Activated naive CD8-positive, alpha-beta T cell treated with anti-CD3 and anti-CD28 coated beads, Interleukin-2, amount 50 U/mL, for 16 hours (primary cell): ENCODE data around the gene SULT1A1.
"Not testable (repeated sequence)": the region's sequence is repeated elsewhere in the genome, so short reads cannot be mapped to it uniquely, and the experiment has no call there.

Experiments used
- DNase-seq: peaks from one replicate; pipeline ENCODE4 v3.0.0-alpha.2; 2020; ENCODE audit warnings: low read depth, low spot score

SULT1A1 gene

DNA sequence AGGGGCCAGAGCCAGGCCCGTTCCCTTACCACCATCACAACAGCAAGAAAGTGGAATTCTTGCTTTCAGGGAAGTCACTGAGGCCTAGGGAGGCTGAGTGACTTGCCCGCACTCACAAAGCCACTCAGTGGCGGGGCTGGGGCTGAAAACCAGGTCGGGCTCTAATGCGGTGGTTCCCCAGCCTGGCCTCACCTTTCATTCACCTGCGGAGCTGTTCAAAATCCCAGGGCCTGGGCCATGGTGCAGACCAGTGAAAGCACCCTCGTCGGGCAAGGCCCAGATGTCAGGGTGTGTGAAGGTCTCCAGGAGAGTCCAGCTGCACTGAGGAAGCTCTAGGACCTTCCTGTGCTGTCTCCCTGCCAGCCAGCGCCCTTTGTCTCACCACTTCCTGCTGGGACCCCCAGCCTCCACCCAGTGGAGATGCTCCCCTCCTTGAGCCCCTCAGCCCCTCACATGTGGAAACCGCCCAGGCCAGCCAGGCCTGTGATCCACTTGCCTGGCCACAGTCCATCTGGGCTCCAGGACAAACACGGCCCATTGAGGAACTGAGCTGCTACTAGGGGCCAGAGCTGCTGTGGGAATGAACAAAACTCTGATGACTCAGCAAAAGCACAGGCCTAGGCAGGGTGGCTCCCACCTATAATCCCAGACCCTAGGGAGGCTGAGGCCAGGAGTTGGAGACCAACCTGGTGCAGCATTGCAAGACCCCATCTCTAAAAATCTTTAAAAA is 812 bp downstream of the SULT1A1 start:
- DNase-seq = not testable (repeated sequence)

DNA sequence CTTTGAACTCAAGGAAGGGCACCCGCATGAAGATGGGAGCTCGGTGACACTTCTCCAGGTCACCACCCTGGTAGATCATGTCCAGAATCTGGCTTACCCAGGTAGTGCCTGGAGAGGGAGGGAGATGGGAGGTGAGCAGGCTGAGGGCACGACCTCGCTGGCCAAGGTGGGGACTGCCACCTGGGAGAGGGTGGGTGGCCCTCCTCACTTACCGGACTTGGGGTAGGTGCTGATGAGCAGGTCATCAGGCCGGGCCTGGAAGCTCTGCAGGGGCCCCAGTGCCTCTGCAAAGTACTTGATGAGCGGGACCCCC is 1.4 kb downstream of the SULT1A1 start:
- DNase-seq = not testable (repeated sequence)

DNA sequence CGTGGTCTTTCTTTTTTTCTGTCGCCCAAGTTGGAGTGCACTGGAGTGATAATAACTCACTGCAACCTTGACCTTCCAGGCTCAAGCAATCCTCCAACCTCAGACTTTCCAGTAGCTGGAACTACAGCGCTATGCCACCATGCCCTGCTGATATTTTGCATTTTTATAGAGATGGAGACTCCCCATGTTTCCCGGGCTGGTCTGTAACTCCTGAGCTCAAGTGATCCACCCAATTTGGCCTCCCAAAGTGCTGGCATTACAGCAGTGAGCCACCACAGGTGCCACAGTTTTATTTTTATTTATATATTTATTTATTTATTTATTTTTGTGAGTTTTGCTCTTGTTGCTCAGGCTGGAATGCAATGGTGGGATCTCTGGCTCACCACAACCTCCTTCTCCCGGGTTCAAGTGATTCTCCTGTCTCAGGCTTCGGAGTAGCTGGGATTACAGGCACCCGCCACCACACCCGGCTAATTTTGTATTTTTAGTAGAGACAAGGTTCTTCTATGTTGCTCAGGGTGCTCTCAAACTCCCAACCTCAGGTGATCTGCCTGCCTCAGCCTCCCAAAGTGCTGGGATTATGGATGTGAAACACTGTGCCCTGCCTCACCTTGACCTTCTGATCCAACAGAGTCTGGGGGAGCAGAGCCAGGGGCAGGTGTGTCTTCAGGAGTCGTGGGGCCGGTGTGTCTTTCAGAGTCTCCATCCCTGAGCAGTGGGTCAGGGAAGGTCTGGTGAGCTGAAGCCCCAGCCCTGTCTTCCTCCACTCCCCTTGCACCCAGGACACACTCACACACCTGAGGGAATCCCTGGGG is 2.0 kb downstream of the SULT1A1 start:
- DNase-seq = not testable (repeated sequence)

DNA sequence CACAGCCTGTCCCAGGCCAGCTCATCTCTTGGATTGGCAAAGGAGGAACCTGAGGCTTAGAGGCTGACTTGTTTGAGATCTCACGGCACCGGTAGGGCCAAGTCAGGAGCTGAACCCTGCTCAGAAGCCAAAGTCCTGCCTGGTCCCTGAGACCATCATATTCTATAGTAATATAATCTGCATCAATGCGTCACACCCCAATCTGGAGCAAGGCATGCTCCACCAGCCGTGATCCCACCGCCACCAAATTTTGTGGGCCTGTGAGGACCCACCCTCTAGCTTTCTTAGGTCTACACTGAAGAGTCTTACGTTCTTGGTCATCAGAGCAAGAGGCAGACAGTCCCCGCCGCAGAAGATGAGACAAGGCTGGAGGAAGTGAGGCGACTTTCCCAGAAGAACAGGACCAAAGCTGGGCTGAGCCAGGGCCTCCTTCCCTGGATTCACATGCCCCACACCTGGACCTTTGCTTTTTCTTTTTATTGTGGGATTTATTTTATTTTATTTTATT is 2.7 kb downstream of the SULT1A1 start:
- DNase-seq = no peak

DNA sequence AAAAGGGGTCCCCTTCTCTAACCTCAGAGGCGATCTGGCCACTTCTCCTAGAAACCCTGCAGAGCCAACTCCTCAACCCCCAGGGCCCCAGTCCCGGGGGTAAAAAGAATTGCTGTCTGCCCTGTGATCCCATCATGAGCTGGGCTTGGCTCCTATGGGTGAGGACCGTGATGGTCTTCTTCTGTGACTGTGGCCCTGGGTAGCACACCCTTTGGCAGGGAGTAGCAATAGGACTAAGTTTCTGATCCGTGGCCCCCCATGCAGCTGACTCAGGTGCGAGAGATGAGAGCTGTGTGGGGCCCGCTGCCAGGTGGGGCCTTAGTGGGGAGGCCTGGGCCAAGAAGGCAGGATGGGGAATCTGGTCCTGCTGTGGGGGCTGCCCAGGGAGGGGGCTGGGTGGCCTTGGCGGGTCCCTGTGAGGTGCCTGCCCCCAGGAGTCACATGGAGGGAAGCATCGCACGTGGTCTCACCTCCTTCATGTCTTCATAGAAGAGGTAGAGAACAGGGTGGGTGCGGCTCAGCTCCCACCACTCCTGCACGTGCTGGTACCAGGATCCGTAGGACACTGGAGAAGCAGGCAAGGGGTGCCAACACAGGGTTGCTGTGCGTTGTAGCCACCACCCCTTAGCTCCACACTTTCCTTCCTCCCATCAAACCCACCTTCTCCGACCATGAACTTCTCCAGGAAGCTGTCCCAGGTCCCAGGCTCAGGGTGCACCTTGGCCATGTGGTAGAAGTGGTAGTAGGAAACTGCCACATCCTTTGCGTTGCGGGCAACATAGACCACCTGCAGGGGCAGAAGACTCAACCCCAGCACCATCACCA is 3.3 kb downstream of the SULT1A1 start:
- DNase-seq = no peak

DNA sequence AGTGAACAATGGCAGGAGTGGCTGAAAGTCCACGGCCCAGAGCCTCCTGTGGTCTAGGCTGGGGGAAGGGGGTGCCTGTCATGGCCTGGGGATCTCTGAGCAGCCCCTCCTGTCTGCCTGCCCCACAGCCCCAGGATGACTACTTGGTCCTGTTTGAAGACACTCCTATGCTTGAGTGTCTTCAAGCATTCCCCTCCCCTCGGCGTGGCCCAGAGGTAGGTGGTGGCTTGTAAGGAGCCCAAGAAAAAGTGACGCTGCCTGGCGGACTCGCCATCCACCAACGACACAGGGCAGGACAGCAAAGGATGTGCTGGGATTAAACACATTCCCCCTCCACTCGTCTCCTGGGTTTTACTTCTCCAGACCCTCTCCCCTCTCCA is 5.7 kb downstream of the SULT1A1 start:
- no peak for DNase-seq

DNA sequence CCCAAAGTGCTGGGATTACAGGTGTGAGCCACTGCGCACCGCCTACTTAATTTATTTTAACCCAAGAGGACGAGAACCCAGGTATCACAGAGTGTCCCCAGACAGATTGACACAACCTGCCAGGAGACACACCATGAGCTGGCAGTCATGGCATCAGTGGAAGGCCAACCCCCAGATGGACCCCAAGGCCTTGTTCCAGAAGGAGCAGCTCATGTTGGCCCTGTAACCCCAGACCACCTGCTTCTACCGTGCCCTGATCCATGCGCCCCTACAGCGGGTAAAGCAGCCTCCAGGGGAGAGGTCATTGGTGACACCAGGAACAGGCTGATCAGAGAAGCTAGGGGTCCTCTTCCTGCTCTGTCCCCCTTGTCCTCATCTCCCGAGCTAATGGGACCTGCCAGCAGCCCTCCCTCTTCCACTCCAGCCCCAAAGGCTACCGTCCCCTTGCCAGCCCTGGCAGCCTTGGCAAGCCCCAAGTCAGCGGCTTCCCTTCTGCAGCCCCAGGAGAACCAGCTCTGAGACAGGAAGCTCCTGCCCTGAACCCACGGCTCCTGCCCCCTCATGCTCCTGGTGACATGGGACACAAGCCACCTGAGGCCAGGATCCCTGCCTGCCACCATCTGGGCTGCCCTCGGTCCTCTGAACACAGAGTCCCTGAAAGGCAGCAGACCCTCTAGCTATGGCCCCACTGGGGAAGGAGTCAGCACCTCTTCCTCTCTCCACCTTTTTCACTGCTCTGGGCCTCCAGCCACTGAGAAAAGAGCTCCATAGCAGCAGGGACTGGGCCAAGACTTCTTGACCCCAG is 6.3 kb downstream of the SULT1A1 start:
- no peak for DNase-seq

DNA sequence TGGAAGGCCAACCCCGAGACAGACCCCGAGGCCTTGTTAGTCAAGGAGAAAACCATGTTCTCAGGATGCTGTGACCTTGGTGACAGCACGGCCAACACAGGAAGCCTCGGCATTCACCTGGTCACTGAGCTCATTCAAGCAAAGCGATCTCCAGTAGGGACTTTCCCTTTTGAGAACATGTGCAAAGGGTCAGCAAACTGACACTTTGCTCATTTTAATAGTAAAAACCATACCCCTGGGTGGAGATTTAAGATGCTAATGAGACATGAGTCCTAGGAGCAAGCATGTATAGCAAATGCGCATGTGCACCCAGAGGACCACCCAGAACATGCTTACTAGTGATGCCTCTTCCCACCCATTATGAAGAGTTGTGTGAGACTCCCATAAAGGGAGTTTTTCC is 7.3 kb downstream of the SULT1A1 start:
- no peak for DNase-seq

DNA sequence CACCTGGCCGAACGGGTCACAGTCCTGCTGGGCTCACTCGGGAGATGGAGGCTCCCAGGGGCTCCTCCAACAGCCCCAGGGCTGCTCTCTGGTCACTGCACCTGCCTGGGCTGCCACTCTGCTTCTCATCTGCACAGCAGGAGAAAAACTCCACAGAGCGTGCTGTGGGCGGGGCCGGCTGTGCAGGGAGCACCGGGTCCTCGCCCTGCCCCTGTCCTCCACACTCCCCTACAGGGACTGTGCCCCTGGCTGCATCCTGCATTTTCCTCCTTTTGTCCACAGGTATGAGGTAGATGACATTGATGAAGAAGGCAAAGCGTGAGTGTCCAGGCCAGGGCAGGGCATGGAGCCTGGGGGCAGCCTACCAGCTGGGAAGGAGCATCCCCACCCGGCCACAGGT is 7.8 kb downstream of the SULT1A1 start:
- DNase-seq = not testable (repeated sequence)

DNA sequence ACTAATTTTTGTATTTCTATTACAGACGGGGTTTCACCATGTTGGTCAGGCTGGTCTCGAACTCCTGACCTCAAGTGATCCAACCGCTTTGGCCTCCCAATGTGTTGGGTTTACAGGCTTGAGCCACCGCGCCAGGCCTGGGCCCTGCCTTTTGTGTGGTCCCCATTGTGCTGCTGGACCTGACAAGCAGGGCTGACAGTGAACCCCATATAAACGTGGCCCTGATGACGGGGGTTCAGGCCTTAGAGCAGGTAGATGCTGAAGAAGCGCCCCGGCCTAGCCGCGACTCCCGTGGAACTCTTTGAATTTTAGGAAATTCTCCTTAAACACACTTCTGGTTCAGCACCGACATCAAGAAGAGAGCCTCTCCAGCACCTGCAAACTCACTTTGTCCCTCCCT is 8.3 kb downstream of the SULT1A1 start:
- not testable (repeated sequence) for DNase-seq

DNA sequence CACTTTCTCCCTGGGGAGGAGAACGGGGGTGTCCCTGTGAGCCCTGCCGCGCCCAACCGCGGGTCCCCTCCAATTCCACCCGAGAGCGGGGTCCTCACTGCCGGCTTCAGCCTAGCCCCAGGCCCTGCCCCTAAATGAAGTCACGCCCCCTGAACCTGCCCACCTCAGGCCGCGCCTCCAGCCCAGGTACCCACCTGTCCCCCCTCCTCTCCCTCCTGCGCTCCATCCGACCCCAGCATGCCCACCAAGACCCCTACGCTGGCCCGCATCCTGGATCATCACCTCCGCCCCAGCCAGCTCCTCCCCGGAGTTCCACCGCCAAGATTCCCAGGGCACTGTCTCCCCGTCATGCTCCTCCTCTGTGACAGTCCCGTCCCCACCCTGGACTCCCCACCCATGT is 8.9 kb downstream of the SULT1A1 start:
- DNase-seq = not testable (repeated sequence)

DNA sequence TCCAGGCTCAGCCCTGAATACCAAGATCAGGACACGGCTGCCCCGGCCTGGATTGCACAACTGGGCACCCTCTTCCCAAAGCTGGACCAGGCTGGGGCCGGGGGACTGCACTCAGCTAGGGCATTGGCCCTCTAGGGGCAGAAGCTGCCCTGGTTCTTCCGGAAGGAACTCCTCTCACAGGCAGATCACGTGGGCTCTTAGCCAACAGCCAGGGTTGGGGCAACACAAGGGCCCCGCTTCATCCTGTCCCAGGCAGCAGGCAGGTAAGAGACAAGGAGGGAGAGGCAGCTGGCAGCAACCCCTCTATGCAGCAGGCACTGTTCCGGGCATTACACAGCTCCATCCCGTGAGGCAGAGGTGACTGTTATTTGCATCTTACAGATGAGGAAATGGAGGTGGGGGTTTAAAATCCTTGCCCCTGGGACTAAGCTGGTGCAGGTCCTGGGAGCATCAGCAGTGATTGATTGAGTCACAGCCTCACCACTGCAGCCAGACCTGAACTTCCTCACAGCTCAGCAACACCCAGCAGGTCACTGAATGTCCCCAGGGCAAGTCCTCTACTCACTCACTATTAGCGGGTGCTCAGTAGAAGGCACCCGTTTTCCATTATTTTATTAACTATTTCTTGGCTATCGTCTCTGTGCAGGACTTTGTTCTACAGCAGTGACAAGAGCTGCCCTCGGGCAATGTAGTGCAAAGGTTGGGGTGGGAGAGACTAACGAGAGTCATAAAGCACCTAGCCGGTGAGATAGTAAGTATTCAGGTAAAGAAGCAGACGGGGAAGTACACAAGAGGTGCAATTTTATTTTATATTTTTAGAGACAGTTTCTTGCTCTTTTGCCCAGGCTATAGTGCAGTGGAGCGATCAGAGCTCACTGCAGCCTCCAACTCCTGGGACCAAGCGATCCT is 10.2 kb downstream of the SULT1A1 start:
- not testable (repeated sequence) for DNase-seq

DNA sequence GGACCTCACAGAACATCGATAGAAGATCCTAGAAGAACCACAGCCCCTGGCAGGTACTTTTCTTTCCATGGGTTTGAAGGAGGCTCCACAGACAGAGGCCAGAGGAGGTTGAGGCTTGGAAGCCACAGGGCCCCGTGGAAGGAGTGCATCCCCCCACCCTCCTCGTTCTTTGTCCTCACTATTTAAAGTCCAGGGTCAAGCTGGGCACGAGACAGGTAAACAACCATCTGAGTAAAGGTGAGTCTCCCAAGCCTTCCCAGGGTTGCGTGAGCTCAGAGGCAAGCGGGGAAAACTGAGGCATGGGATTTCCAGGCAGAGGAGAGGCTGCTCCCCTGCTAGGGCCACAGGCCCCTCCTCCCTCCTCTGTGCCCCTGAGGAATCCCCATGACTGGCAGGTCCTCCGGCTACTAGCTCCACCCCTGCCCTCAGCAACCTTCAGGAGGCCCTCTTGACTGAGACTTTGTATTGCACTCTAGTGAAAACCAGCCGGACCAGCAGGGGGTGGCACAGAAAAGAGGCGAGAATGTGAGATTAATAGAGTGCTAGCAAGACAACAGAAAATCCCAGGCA is 12.1 kb downstream of the SULT1A1 start:
- no peak for DNase-seq

DNA sequence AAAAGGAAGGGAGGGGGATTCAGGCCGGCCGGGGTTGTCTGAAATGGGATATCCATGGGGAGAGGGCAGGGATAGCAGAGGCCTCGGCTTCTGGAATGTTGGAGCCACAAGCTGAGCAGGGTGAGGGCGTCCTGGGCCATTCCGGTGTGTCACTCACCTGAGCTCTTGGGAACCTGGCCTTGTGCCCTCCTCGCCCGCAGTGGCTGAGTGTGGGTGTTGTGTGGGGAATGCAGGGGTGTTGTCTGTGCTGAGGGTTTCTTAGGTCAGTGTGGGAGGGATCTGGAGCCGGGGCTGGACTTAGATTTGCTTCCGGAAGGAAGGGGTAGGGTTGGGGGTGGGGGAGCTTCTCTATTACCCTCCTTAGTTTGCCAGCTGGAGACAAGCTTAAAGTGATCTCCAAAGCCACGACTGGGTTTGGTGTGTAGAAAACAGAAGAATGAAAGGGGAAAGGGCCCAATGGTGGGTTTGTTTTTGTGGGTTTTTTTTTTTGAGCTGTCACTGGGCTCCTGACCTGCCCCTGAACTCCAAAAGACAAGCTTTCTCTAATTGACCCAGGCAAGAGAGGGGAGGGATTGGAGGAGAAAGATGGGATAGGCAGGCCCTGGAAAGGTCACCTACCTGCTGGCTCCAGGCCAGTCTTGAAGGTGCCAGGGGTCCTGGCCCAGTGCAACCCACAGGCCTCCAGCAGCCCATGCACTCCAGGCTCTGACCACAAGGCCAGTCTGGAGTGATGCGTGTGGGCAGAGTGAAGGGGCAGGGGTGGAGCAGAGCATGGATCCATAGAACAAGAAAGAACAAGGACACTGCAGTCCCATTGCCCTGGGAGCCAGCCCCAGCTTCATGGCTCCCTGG is 12.8 kb downstream of the SULT1A1 start, which contains the start of gene SULT1A2:
SULT1A2 (minus strand) TSS at position 211 of the 852 bp plus-strand sequence. CDS start 1,120 bp downstream, outside the sequence.
- DNase-seq = no peak

DNA sequence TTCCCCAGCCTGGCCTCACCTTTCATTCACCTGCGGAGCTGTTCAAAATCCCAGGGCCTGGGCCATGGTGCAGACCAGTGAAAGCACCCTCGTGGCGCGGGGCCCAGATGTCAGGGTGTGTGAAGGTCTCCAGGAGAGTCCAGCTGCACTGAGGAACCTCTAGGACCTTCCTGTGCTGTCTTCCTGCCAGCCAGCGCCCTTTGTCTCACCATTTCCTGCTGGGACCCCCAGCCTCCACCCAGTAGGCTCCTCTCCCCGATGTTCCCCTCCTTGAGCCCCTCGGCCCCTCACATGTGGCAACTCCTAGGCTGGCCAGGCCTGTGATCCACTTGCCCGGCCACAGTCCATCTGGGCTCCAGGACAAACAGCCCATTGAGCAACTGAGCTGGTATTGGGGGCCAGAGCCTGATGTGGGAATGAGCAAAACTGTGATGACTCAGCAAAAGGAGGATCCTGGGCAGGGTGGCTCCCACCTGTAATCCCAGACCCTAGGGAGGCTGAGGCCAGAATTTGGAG is 13.7 kb downstream of the SULT1A1 start:
- DNase-seq = no peak

DNA sequence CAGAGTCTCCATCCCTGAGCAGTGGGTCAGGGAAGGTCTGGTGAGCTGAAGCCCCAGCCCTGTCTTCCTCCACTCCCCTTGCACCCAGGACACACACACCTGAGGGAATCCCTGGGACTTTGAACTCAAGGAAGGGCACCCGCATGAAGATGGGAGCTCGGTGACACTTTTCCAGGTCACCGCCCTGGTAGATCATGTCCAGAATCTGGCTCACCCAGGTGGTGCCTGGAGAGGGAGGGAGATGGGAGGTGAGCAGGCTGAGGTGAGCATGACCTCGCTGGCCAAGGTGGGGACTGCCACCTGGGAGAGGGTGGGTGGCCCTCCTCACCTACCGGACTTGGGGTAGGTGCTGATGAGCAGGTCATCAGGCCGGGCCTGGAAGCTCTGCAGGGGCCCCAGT is 14.4 kb downstream of the SULT1A1 start:
- not testable (repeated sequence) for DNase-seq

DNA sequence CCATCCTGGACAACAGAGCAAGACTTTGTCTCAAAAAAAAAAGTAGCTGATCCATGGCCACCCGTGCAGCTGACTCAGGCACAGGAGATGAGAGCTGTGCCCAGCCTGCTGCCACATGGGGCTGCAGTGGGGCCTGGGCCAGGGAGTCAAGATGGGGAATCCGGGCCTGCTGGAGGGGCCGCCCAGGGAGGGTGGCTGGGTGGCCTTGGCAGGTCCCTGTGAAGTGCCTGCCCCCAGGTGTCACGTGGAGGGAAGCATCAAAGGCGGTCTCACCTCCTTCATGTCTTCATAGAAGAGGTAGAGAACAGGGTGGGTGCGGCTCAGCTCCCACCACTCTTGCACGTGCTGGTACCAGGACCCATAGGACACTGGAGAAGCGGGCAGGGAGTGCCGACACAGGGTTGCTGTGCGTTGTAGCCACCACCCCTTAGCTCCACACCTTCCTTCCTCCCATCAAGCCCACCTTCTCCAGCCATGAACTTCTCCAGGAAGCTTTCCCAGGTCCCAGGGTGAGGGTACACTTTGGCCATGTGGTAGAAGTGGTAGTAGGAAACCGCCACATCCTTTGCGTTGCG is 16.8 kb downstream of the SULT1A1 start:
- DNase-seq = no peak

DNA sequence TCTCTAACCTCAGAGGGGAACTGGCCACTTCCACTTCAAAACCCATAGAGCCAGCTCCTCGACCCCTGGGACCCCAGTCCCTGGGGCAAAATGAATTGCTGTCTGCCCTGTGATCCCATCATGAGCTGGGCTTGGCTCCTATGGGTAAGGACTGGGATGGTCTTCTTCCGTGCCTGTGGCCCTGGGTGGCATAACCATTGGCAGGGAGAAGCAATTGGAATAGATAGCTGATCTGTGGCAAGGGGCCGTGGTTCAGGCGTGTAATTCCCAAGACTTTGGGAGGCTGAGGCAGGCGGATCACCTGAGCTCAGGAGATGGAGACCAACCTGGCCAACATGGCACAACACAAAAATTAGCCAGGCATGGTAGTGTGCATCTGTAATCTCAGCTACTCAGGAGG is 17.3 kb downstream of the SULT1A1 start:
- DNase-seq = no peak
